NCI-H526 treated with DMSO at 0.1 percent for 48 hours (cell line): ENCODE results near the gene ALKAL2.

Source experiments
- DNase-seq: peaks from one replicate; lab custom pipeline; 2025; lab: John Stamatoyannopoulos, UW

Gene ALKAL2

DNA sequence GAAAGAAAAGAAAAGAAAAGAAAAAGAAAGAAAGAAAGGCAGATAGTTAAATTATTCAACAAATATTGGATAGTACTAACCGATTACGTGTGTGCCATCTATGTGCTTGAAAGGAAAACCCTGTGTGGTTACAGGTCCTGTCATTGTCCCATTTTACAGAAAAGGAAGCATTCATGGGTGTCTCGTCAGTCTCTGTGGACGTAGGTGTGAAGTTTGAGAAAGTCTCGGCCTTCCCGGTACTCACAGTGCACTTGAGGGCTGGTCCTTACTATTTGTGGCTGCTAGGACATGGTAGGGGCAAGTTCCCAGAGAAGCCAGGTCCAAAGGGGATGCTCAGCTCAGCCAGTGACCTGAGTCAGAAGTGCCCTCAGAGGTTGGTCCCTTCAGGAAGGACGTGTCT lies 43.3 kb downstream of the ALKAL2 start:
- no peak for DNase-seq

- DNase-seq, result no peak
These were observed 49.0 kb downstream of the ALKAL2 start for GRCh38 chr2:238869-239268.

GRCh38 chr2:238431-238830 lies 49.5 kb downstream of the ALKAL2 start:
- no peak for DNase-seq

- DNase-seq, result no peak
These were observed 50.0 kb downstream of the ALKAL2 start for GRCh38 chr2:237878-238277.

DNA sequence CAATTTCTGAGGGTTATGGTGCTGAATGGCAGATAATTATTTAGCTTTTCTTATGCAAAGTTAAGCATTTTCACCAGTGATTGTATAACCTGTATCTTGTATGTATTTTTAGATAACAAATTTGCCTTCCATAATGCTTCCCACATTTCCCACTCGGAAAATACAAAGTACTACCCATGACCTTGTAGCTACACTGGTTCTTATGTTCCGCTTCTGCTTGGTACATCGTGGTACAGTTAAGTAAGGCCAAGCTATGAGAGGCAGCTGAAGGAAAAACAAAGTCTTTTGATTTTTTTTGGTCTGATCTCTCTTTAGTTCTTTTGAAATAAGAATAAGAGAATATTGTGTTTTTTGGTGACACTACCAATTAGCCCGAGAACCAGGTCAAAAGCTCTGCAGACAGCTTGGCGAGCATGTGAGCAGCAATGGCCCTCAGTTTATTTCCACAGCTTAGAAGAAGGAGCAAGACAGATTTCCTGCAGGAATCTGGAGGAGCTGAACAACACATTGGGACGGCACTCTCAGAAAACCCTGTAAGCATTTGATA lies 50.8 kb downstream of the ALKAL2 start:
- DNase-seq, result no peak

DNA sequence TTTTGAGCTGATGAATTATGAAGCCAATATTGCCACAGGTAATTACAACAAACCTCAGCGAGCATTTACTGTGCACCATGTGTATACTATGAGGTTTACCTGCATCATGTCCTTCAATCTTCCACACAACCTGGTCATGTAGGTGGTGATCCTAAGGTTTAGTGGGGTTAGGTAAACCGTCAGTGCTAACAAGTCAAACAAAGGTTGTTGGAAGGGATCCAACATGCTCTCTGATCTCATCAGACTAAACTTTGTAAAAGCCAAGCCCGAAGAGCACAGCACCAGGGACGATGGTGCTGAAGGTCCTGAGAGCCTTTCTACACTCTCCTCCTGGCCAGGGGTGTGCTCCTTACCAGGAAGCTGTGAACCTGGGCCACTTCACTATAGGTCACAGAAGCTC lies 53.5 kb downstream of the ALKAL2 start:
- no peak for DNase-seq

DNA sequence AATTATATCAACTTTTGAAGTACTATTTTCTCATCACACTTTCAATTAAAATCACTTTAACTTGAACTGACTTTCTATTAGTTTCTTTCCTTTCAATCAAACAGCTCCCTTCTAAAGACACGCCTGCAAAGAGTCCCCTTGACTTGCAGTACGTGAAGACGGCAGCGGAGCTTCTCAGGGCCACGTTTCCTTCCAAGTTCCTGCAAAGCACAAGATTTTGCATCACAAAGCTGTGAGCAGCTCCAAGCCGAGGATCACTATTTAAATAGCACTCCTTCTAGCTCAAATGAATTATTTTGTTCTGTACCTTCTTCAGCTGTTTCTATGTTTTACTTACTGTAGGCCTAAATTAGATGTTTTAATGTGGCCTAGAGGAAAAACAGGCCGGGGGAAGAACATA lies 54.9 kb downstream of the ALKAL2 start:
- DNase-seq, result no peak

DNA sequence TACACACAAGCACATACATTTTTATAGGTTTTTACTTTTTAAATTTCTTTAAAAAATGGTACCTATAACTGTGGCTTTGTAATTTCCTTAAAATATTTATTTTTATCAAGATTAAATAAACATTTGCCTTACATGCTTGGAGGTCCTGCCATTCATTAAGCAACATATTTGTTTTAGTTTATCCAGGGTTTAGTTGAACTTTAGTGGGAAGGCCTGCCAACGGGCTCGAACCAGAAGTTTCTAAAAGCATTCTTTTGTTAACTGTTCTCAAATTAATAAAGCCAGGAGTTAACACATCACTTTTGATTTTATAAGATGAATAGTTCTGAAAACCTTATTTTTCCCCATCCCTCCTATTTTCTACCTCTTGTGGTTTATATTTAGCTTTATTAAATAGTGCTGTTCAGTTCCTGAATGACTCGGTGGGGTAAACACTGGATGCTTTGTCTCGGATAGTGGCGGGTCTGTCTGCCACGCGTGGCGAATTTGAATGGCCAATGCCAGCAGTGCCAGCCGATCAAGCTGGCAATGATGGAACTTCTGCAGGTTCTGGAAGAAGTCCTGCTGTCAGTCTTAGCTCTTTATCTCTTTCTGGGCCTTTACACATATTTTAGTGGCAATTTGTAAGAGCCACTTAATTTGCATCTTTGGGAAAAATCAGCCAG lies 56.2 kb downstream of the ALKAL2 start:
- no peak for DNase-seq
